ENCODE measurements around the gene TMEM129. TPM values are rescaled to one million over a fixed set of nuclear protein-coding genes. Genes with fewer than 3 reads are reported as not detected.

TMEM129 gene
- total and polyA plus RNA-seq, 10 of the 15 experiments (the other 5 are each of a cell fraction or from before 2014, with no cell fraction given), result 0.19 to 24.9 (median 13.2) TPM

DNA sequence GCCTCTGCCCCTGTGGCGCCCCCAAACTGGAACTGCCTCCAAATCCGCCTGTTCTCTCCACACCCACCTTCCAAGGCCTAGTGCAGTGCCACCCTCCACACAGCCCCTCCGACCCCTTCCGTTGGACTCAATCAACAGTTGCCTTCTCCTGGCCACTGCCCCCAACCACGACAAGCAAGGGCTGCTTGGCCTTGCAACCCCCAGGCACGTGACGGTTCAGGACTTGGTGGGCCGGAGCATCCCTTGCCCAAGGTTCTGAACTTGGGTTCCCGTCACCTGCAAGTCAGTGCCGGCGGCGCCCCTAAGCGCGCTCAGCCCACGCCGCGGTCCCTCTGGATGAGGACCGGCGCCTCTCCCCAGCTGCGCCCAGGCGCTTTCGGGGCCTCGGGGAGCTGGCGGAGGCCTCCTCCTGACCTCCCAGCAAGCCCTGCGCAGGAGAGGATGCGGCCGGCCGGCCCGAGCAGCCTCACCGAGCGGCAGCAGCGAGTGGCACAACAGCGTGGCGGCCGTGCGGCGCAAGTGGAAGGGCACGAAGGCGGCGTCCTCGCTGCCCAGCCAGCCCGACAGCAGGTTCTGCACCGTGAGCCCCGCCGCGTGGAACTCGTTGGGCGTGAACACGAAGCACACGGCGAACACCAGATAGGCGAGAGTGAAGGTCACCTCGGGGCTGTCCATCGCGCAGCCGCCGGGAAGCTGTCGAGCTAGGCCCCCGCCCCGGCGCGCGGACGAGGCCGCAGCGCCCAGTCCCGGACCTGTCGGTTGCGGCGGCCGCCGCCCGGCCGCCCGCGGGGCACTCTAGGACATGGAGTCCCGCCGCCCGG, 750 bp downstream of the TMEM129 start (continued):
- TF ChIP-seq, protein P1, sequence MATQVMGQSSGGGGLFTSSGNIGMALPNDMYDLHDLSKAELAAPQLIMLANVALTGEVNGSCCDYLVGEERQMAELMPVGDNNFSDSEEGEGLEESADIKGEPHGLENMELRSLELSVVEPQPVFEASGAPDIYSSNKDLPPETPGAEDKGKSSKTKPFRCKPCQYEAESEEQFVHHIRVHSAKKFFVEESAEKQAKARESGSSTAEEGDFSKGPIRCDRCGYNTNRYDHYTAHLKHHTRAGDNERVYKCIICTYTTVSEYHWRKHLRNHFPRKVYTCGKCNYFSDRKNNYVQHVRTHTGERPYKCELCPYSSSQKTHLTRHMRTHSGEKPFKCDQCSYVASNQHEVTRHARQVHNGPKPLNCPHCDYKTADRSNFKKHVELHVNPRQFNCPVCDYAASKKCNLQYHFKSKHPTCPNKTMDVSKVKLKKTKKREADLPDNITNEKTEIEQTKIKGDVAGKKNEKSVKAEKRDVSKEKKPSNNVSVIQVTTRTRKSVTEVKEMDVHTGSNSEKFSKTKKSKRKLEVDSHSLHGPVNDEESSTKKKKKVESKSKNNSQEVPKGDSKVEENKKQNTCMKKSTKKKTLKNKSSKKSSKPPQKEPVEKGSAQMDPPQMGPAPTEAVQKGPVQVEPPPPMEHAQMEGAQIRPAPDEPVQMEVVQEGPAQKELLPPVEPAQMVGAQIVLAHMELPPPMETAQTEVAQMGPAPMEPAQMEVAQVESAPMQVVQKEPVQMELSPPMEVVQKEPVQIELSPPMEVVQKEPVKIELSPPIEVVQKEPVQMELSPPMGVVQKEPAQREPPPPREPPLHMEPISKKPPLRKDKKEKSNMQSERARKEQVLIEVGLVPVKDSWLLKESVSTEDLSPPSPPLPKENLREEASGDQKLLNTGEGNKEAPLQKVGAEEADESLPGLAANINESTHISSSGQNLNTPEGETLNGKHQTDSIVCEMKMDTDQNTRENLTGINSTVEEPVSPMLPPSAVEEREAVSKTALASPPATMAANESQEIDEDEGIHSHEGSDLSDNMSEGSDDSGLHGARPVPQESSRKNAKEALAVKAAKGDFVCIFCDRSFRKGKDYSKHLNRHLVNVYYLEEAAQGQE (IDR thresholded peaks at IDR 0.05; ENCODE audit: low read depth, low read length), result 0 out of 2 replicates have a peak, but pooled peaks have one; percentile 28
- TF ChIP-seq, protein P2, sequence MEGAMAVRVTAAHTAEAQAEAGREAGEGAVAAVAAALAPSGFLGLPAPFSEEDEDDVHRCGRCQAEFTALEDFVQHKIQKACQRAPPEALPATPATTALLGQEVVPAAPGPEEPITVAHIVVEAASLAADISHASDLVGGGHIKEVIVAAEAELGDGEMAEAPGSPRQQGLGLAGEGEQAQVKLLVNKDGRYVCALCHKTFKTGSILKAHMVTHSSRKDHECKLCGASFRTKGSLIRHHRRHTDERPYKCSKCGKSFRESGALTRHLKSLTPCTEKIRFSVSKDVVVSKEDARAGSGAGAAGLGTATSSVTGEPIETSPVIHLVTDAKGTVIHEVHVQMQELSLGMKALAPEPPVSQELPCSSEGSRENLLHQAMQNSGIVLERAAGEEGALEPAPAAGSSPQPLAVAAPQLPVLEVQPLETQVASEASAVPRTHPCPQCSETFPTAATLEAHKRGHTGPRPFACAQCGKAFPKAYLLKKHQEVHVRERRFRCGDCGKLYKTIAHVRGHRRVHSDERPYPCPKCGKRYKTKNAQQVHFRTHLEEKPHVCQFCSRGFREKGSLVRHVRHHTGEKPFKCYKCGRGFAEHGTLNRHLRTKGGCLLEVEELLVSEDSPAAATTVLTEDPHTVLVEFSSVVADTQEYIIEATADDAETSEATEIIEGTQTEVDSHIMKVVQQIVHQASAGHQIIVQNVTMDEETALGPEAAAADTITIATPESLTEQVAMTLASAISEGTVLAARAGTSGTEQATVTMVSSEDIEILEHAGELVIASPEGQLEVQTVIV (IDR thresholded peaks at IDR 0.05; ENCODE audit: borderline replicate concordance, partially characterized antibody), result no peak
- TF ChIP-seq, protein P3, sequence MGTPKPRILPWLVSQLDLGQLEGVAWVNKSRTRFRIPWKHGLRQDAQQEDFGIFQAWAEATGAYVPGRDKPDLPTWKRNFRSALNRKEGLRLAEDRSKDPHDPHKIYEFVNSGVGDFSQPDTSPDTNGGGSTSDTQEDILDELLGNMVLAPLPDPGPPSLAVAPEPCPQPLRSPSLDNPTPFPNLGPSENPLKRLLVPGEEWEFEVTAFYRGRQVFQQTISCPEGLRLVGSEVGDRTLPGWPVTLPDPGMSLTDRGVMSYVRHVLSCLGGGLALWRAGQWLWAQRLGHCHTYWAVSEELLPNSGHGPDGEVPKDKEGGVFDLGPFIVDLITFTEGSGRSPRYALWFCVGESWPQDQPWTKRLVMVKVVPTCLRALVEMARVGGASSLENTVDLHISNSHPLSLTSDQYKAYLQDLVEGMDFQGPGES (IDR thresholded peaks at IDR 0.05), result no peak
- no peak for TF ChIP-seq POLR2AphosphoS5 (IDR thresholded peaks at IDR 0.05; ENCODE audit: low read length)

All from GM12878 (cell line).